HG03039 (cell line): ENCODE data around the gene MC3R.

Experiments used
- ATAC-seq: cut with Tn5 transposase; IDR thresholded peaks from one replicate; pipeline ENCODE4 v1.9.1; 2021; ENCODE audit warnings: mild to moderate bottlenecking, moderate library complexity; ENCODE audit not compliant: unreplicated experiment

Gene MC3R

GRCh38 chr20:56249244-56249955 lies 868 bp downstream of the MC3R start:
- no peak for ATAC-seq

- no peak for ATAC-seq
These were observed 1.4 kb downstream of the MC3R start for GRCh38 chr20:56249956-56250355.

- ATAC-seq = no peak
These were observed 9.1 kb downstream of the MC3R start for GRCh38 chr20:56257604-56258003.

GRCh38 chr20:56259948-56260347 lies 11.4 kb downstream of the MC3R start:
- ATAC-seq = no peak

- no peak for ATAC-seq
These were observed 20.0 kb downstream of the MC3R start for GRCh38 chr20:56268536-56268935.

GRCh38 chr20:56271974-56272373 lies 23.4 kb downstream of the MC3R start:
- ATAC-seq = no peak

GRCh38 chr20:56273491-56273890 lies 25.0 kb downstream of the MC3R start:
- no peak for ATAC-seq

GRCh38 chr20:56274156-56274555 lies 25.6 kb downstream of the MC3R start:
- no peak for ATAC-seq

GRCh38 chr20:56278196-56278595 lies 29.7 kb downstream of the MC3R start:
- no peak for ATAC-seq

GRCh38 chr20:56285496-56285895 lies 37.0 kb downstream of the MC3R start:
- ATAC-seq = no peak

- no peak for ATAC-seq
These were observed 41.1 kb downstream of the MC3R start for GRCh38 chr20:56289652-56290051.

- ATAC-seq = no peak
These were observed 50.8 kb downstream of the MC3R start for GRCh38 chr20:56299362-56299761.
